ENCODE data around the gene HHAT. TPM values are rescaled to one million over a fixed set of nuclear protein-coding genes. Genes with fewer than 3 reads are reported as not detected.

Gene HHAT
- polyA plus RNA-seq, 1 donor (not counting 4 experiments of a cell fraction or from before 2014, with no cell fraction given): 3.8 TPM

DNA sequence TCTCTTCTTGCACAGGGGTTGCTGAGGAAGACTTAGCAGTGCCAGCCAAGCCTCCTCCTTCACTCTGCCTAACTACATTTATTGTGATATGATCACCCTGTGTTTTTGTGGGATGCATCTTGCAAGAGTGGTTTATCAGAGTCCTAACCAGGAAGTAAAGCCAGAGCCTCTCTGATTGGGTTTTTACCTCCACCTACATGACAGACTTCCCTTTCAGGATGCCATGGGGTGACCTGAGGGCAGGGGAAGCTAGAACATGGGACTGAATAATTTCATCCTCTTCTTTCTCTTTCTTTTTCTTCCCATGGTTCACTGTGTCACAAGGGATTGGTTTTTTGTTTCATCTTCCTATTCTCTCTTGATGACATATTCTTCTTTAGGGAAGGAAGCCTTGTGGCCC lies 146.6 kb downstream of the HHAT start:
- Histone ChIP-seq H4K20me1 (ENCODE audit: control insufficient read depth, extremely low read depth, insufficient read depth, low read length) (no peaks in the 10 kb centered on the region), H3K79me2 (ENCODE audit: control insufficient read depth, insufficient read depth, low read length) (no peaks in the 10 kb centered on the region), H3K36me3 (ENCODE audit: control insufficient read depth in 2 of 2, extremely low read depth in 1 of 2, insufficient read depth in 2 of 2, low read length in 2 of 2) (no peaks in the 10 kb centered on the region), H3K27me3 (ENCODE audit: control insufficient read depth, extremely low read depth, insufficient read depth, low read length) (no peaks in the 10 kb centered on the region), H3K9ac (ENCODE audit: control insufficient read depth, extremely low read depth, insufficient read depth, low read length) (no peak overlapping the region), H3K4me1 (ENCODE audit: control insufficient read depth, extremely low read depth, insufficient read depth, low read length) (no peaks in the 10 kb centered on the region), H3K9me3 (ENCODE audit: control insufficient read depth, low read depth, low read length) (no peaks in the 10 kb centered on the region), H3K27ac (ENCODE audit: control insufficient read depth, insufficient read depth, low read length) (no peak overlapping the region), H2AFZ (ENCODE audit: control insufficient read depth, low read length) (no peak overlapping the region), H3K4me3 (ENCODE audit: control insufficient read depth in 2 of 3, extremely low read depth in 1 of 3, insufficient read depth in 2 of 3, low read depth in 1 of 3, low read length in 3 of 3) (no peak overlapping the region), H3K9me1 (ENCODE audit: control insufficient read depth, extremely low read depth, insufficient read depth, low read length) (no peaks in the 10 kb centered on the region), H3K4me2 (ENCODE audit: control insufficient read depth, extremely low read depth, insufficient read depth, low read depth, low read length) (no peak overlapping the region)
- no peak for TF ChIP-seq EZH2 (IDR thresholded peaks at IDR 0.05; ENCODE audit: low read length)
- TF ChIP-seq, protein P1, sequence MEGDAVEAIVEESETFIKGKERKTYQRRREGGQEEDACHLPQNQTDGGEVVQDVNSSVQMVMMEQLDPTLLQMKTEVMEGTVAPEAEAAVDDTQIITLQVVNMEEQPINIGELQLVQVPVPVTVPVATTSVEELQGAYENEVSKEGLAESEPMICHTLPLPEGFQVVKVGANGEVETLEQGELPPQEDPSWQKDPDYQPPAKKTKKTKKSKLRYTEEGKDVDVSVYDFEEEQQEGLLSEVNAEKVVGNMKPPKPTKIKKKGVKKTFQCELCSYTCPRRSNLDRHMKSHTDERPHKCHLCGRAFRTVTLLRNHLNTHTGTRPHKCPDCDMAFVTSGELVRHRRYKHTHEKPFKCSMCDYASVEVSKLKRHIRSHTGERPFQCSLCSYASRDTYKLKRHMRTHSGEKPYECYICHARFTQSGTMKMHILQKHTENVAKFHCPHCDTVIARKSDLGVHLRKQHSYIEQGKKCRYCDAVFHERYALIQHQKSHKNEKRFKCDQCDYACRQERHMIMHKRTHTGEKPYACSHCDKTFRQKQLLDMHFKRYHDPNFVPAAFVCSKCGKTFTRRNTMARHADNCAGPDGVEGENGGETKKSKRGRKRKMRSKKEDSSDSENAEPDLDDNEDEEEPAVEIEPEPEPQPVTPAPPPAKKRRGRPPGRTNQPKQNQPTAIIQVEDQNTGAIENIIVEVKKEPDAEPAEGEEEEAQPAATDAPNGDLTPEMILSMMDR (optimal IDR thresholded peaks at IDR 0.05 in 1 of 3, IDR thresholded peaks at IDR 0.05 in 1 of 3, conservative IDR thresholded peaks at IDR 0.05 in 1 of 3; ENCODE audit: extremely low read depth in 1 of 3, insufficient read depth in 2 of 3, low read length in 3 of 3): no peak
- DNase-seq (ENCODE audit: low read depth, low spot score) (no peak), FAIRE-seq (no peak)
- dilution Hi-C loops (cut with MboI; ENCODE audit: extremely low pct_ligation_motif_present, low sequenced_read_pairs): no loop called here

DNA sequence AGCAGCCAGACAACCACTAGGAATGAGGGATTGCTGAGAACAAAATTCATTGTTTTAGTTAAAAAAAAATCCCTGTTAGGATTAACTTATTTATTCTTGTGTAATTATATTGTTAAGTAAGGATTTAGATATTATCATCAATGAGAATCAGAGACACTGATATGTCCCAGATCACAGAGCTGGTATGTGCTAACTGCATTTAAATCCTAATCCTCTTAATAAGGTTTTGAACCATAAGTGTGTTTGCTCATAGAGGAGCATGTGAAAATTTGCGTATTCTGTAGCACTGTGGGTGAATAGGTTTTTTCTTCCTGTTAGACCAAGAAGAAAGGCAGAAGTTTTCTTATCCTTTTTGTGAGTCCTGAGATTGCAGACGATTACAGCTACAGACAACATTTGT lies 147.1 kb downstream of the HHAT start:
- Histone ChIP-seq H4K20me1 (ENCODE audit: control insufficient read depth, extremely low read depth, insufficient read depth, low read length) (no peaks in the 10 kb centered on the region), H3K79me2 (ENCODE audit: control insufficient read depth, insufficient read depth, low read length) (no peaks in the 10 kb centered on the region), H2AFZ (ENCODE audit: control insufficient read depth, low read length) (no peak overlapping the region), H3K4me3 (ENCODE audit: control insufficient read depth in 2 of 3, extremely low read depth in 1 of 3, insufficient read depth in 2 of 3, low read depth in 1 of 3, low read length in 3 of 3) (no peak overlapping the region), H3K9me3 (ENCODE audit: control insufficient read depth, low read depth, low read length) (no peaks in the 10 kb centered on the region), H3K4me2 (ENCODE audit: control insufficient read depth, extremely low read depth, insufficient read depth, low read depth, low read length) (no peak overlapping the region), H3K27me3 (ENCODE audit: control insufficient read depth, extremely low read depth, insufficient read depth, low read length) (no peaks in the 10 kb centered on the region), H3K27ac (ENCODE audit: control insufficient read depth, insufficient read depth, low read length) (no peak overlapping the region), H3K4me1 (ENCODE audit: control insufficient read depth, extremely low read depth, insufficient read depth, low read length) (no peaks in the 10 kb centered on the region), H3K36me3 (ENCODE audit: control insufficient read depth in 2 of 2, extremely low read depth in 1 of 2, insufficient read depth in 2 of 2, low read length in 2 of 2) (no peaks in the 10 kb centered on the region), H3K9ac (ENCODE audit: control insufficient read depth, extremely low read depth, insufficient read depth, low read length) (no peak overlapping the region), H3K9me1 (ENCODE audit: control insufficient read depth, extremely low read depth, insufficient read depth, low read length) (no peaks in the 10 kb centered on the region)
- DNase-seq (ENCODE audit: low read depth, low spot score) (no peak), FAIRE-seq (no peak)
- dilution Hi-C loops (cut with MboI; ENCODE audit: extremely low pct_ligation_motif_present, low sequenced_read_pairs): no loop called here
- TF ChIP-seq EZH2 (IDR thresholded peaks at IDR 0.05; ENCODE audit: low read length): no peak
- TF ChIP-seq, protein P1 (optimal IDR thresholded peaks at IDR 0.05 in 1 of 3, IDR thresholded peaks at IDR 0.05 in 1 of 3, conservative IDR thresholded peaks at IDR 0.05 in 1 of 3; ENCODE audit: extremely low read depth in 1 of 3, insufficient read depth in 2 of 3, low read length in 3 of 3): no peak
